Skin epidermis (tissue), 12 donors: ENCODE data around the gene DPF3.

Experiments
- H3K27ac ChIP-seq, 21 experiments: fragments of 200-600 bp; sonication (generic) in 11 of 21; one replicate each; pipeline ENCODE4 v1.5.0; 2020; ENCODE audit warnings: mild to moderate bottlenecking in 3 of 21, inconsistent platforms in 2 of 21, moderate library complexity in 2 of 21
- H3K4me3 ChIP-seq, 7 experiments: fragments of 200-600 bp; sonication (generic) in 2 of 7; one replicate each; pipeline ENCODE4 v1.5.0; 2020; ENCODE audit warnings: inconsistent platforms in 2 of 7, mild to moderate bottlenecking in 2 of 7, moderate library complexity in 1 of 7

DPF3 gene

GRCh38 chr14:72736786-72737559, 156.9 kb downstream of the DPF3 start:
- Histone ChIP-seq H3K27ac (no peak overlapping the region), H3K4me3 (no peak overlapping the region)

- Histone ChIP-seq H3K4me3 (no peak overlapping the region), H3K27ac (no peak overlapping the region)
These were observed 157.6 kb downstream of the DPF3 start for GRCh38 chr14:72736308-72736707.

- Histone ChIP-seq H3K27ac (no peak overlapping the region), H3K4me3 (no peak overlapping the region)
These were observed 161.7 kb downstream of the DPF3 start for GRCh38 chr14:72732022-72732780.

GRCh38 chr14:72731252-72732020, 162.5 kb downstream of the DPF3 start:
- no peak overlapping the region for H3K27ac ChIP-seq
- H3K4me3 ChIP-seq: no peak overlapping the region

- H3K27ac ChIP-seq: no peak overlapping the region
- H3K4me3 ChIP-seq: no peak overlapping the region
These were observed 163.4 kb downstream of the DPF3 start for GRCh38 chr14:72730468-72730867.

DNA sequence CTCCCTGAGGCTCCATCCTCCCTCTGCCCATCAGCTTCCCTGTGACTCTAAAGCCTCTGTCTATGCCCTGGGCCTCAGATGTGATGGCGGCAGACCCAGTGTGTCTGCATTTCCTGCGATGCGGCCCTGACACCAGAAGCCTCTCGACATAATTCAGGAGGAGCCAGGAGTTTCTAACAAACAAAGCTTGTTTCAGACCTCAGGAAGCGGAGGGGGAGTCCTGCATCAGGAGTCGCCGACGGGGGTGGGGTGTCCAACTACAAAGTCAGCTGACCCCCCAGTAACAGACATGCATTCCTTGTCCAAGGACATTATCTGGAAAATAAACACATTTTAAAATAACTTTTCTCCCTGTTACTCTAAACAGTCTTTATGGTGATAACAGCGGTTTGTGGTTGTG, 167.5 kb downstream of the DPF3 start:
- H3K27ac ChIP-seq: no peak overlapping the region

DNA sequence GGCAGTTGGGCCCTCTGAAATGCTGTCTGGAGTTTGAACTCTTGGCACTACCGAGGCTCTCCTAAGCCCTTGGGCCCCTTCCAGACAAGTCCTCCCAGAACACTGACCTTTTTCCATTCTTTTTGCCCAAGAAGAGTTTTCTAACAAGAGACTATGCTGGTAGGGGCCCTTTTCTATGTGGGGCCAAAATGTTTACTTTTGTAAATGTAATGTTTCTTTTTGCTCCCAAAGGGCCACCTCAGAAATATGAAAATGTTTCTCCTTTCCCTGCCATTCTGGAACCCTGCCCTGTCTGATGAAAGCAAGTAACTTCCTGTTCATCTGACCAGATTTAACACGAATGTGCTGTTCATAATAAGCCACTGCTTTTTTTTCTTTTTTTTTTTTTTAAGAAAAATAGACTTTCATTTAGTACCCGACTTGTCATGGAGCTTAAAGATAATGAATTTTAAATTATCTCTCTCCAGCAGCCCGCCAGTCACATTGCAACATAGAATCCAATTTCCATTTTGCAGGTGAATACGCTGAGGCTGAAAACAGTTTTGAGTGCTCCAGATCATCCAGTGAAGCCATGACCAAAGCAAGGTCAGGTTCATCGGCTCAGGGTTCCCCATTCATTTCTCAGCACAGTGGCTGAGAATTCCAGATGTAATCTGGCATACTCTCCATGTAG, 169.9 kb downstream of the DPF3 start:
- H3K27ac ChIP-seq: no peak overlapping the region
- H3K4me3 ChIP-seq: no peak overlapping the region

More for the DNA sequence above, 167.5 kb downstream of the DPF3 start:
- H3K4me3 ChIP-seq: no peak overlapping the region

- no peak overlapping the region for H3K4me3 ChIP-seq
- H3K27ac ChIP-seq: no peak overlapping the region
These were observed 171.6 kb downstream of the DPF3 start for GRCh38 chr14:72722201-72722785.

GRCh38 chr14:72721083-72721482, 172.8 kb downstream of the DPF3 start:
- H3K4me3 ChIP-seq: no peak overlapping the region
- H3K27ac ChIP-seq: no peak overlapping the region

GRCh38 chr14:72717220-72717619, 176.7 kb downstream of the DPF3 start:
- Histone ChIP-seq H3K4me3 (no peak overlapping the region), H3K27ac (no peak overlapping the region)

DNA sequence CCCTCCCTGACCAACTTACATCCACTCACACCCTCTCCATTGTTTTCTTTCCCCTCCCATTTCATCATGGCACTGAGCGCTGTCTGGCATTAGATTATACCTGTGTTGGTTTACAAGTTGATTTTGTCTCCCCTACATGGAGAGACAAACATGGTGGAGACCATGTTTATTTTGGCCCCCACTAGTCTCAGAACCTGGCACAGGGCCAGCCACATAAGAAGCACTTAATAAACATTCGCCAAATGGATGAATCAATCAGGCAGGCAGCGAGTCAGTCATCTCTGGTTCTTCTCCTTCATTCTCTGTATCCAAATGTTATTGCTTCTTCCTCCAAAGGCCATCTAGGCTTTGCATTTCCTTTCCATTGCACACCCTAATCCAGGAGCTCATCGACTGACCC, 177.4 kb downstream of the DPF3 start:
- H3K27ac ChIP-seq: no peak overlapping the region

GRCh38 chr14:72715850-72716228, 178.1 kb downstream of the DPF3 start:
- H3K4me3 ChIP-seq: no peak overlapping the region
- H3K27ac ChIP-seq: peak overlapping the region in 1 of 21 experiments; percentile 17

More for the DNA sequence above, 177.4 kb downstream of the DPF3 start:
- no peak overlapping the region for H3K4me3 ChIP-seq

- Histone ChIP-seq H3K27ac (no peak overlapping the region), H3K4me3 (no peak overlapping the region)
These were observed 178.6 kb downstream of the DPF3 start for GRCh38 chr14:72715215-72715849.

- Histone ChIP-seq H3K27ac (no peak overlapping the region), H3K4me3 (no peak overlapping the region)
These were observed 179.1 kb downstream of the DPF3 start for GRCh38 chr14:72714871-72715214.

- Histone ChIP-seq H3K27ac (peak overlapping the region in 1 of 21 experiments; percentile 55), H3K4me3 (no peak overlapping the region)
These were observed 179.8 kb downstream of the DPF3 start for GRCh38 chr14:72714094-72714493.

DNA sequence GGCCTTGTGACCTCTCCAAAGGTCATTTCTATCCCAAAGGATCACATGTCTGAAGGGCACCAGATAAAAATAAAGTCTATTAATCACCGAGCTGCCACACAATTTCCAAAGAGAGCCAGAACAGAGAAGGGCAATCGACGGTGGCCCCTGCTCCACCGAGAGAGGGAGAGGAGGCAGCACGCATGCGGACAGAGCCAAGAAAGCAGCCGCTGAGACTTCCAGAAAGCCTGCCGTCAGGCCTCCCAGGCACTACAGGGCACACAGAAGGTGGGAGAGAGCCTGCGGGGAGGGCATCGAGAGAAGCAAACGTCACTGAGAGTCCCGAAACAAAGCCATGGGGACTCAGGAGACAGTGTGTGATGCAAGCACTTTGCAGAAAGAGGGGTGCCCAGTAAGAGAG, 182.0 kb downstream of the DPF3 start:
- H3K27ac ChIP-seq: no peak overlapping the region

DNA sequence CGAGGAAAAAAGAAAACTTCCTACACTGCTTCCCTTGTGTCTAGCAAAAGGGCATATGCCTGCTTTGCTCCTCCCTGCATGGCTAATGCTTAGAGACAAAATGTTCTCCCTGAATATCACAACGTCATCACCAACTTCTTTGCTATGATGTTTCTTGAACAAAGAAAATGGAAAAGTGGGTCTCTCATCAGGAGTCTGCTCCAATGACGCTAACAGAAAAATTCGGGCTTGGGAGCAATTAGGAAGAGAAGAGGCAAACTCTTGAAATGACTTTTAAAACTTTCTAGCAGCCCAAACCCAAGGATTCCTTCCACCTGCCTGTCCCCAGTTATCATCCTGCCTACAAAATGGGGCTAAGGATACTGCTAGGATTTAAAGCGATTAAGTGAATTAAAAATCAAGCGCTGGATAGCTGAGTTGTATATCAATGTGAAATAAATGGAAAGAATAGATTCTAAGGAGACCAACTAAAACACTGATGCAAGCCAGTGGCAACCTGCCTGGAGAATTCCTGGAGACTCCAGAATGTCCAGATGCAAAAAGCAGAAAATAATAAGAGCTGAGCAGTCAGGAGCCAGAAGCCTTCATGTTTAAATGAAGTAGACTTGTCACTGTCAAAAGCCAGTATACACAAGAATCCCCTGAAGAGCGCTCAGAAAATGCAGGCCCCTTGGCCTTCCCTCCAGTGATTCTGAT, 183.8 kb downstream of the DPF3 start:
- Histone ChIP-seq H3K27ac (no peak overlapping the region), H3K4me3 (no peak overlapping the region)

More for the DNA sequence above, 182.0 kb downstream of the DPF3 start:
- H3K4me3 ChIP-seq: no peak overlapping the region

GRCh38 chr14:72708708-72709475, 185.0 kb downstream of the DPF3 start:
- no peak overlapping the region for H3K4me3 ChIP-seq
- H3K27ac ChIP-seq: no peak overlapping the region
